GM10248 (cell line): ENCODE results near the gene PDE1C.

Experiments used
- CTCF ChIA-PET: fragments of 300-600 bp; sonication (Branson Sonifier 250); formaldehyde crosslinking; extraction: SDS; loops from one replicate; lab custom pipeline; 2021; ENCODE audit warnings: antibody characterized with exemption; lab: Yijun Ruan, JAX
- POLR2A ChIA-PET: fragments of 350-650 bp; sonication (Branson Sonifier 250); formaldehyde crosslinking; extraction: SDS; loops from one replicate; lab custom pipeline; 2020; ENCODE audit warnings: antibody characterized with exemption; lab: Yijun Ruan, JAX
- DNase-seq: peaks from one replicate; pipeline ENCODE4 v3.0.0; 2012; ENCODE audit errors: extremely low spot score
- CTCF ChIP-seq: IDR thresholded peaks from 2 replicates; pipeline ENCODE4 v1.5.1; 2012; ENCODE audit warnings: mild to moderate bottlenecking, low read depth; ENCODE audit errors: extremely low read depth, missing control alignments, control extremely low read depth

Gene PDE1C

DNA sequence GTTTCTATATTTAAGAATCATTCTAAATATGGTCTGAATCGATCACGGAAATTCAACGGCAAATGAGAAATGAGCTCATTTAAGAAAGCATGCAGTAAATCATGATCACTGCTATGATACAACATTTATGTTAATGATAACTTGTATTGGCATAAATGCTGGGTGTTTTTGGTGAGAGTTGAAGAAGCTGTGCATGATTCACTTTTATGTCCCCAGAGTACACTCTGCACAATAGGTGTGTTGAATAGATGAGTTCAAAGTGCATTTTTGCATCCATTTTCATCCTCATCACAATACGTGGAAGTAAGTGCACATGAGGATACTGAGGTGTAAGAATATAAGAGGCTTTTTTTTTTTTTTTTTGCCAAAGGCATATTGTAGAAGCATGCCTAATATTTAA is 213.9 kb downstream of the PDE1C start:
- TF ChIP-seq CTCF, result no peak
- POLR2A ChIA-PET, result no interaction called here
- CTCF ChIA-PET, result interaction anchor here (1.0 to 1.6 kb wide), 2 partner anchors 9 to 10 kb away, joined by 3 to 6 read pairs; no protein-coding TSS in a partner anchor
- DNase-seq, result no peak

DNA sequence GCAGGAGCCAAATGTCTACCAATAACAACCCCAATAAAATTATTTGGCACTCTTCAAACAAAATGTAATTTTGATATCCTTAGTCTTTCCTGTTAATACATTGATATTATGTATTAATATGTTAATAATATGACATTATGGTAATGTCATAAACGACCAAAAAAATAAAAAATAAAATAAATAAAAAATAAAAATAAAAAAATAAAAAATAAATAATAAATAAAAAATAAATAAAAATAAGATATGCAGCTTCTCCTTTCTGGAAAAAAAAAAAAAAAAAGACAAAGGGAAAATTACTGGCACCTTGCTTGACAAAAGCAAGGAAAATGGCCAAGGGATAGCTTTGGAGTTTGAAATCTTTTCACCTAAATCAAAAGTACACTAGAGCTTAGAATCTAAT is 214.7 kb downstream of the PDE1C start:
- TF ChIP-seq CTCF, result no peak
- no peak for DNase-seq
- ChIA-PET POLR2A (interaction anchor here (0.7 kb wide), 1 partner anchor 347 kb away, joined by 3 read pairs; no protein-coding TSS in a partner anchor), CTCF (interaction anchor here (1.6 kb wide), 1 partner anchor 9 kb away, joined by 6 read pairs; no protein-coding TSS in a partner anchor)

DNA sequence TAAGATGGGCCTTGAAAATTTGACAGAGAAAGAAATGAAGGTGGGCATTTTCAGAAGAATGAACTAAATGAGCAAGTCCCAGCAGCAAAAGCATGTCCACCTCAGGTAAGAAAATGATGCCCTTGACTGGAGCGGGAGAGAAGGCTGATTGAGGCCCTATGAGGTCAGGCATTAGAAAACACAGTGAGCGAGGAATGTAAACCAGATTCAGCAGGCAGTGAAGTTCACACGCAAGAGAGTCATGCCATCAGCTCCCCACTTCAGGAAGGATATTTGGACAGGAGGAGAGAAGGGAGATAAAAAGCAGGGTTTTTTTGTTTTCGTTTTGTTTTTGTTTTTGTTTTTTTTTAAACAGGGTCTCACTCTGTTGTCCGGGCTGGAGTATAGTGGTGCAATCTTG is 216.8 kb downstream of the PDE1C start:
- CTCF ChIA-PET, result no interaction called here
- DNase-seq, result no peak
- POLR2A ChIA-PET, result interaction anchor here (0.6 kb wide), 1 partner anchor 695 kb away, joined by 3 read pairs; no protein-coding TSS in a partner anchor
- no peak for TF ChIP-seq CTCF

- CTCF ChIA-PET, result no interaction called here
- POLR2A ChIA-PET, result no interaction called here
- TF ChIP-seq CTCF, result no peak
- DNase-seq, result no peak
Measured at GRCh38 chr7:31852462-31852861, 217.7 kb downstream of the PDE1C start.

DNA sequence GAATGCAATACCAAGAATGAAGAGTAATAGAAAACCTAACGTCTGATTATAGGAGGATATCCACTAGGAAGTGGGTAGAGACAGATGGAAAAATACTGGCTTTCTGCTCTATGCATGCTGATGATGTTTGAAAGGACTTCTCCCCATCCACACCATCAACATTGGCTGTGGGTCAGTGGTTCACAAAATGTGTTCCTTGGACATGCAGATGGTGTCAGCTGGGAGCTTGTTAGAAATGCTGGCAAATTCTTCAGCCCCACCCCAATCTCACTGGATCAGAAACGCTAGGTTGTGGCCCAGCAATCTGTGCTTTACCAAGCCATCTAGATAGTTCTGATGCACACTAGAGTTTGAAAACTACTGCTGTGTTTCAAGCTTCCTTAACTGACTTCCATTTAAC is 219.1 kb downstream of the PDE1C start:
- ChIA-PET POLR2A (no interaction called here), CTCF (no interaction called here)
- no peak for TF ChIP-seq CTCF
- DNase-seq, result no peak

DNA sequence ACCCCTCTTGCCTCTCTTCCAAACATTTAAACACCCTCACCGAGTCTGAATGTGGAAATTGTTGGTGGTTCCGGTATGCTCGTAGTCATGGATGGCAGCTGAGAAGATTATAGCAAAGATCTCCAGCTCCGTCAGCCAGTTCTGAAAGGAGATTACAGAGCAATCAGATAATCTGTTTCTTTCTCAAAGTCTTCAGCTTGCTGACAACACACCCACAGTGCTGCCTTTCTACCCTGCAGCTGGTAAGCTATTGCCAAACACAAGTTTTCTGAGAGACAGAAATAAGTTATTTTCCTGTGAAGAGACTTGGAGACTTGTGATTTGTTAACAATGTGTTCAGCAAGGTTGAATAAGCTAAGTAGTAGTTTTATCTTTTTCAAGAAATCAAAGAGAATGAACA is 219.6 kb downstream of the PDE1C start:
- TF ChIP-seq CTCF, result no peak
- no peak for DNase-seq
- POLR2A ChIA-PET, result no interaction called here
- CTCF ChIA-PET, result no interaction called here
